HG03196 (cell line): ENCODE data around the gene DAGLA.

Source experiments
- ATAC-seq: cut with Tn5 transposase; IDR thresholded peaks from one replicate; pipeline ENCODE4 v1.9.1; 2021; ENCODE audit not compliant: unreplicated experiment

The DAGLA gene

GRCh38 chr11:61760946-61761345, 80.8 kb downstream of the DAGLA start:
- no peak for ATAC-seq

GRCh38 chr11:61761440-61762222, 81.4 kb downstream of the DAGLA start:
- ATAC-seq: no peak

- no peak for ATAC-seq
Observed at GRCh38 chr11:61762223-61762615, 82.0 kb downstream of the DAGLA start.

DNA sequence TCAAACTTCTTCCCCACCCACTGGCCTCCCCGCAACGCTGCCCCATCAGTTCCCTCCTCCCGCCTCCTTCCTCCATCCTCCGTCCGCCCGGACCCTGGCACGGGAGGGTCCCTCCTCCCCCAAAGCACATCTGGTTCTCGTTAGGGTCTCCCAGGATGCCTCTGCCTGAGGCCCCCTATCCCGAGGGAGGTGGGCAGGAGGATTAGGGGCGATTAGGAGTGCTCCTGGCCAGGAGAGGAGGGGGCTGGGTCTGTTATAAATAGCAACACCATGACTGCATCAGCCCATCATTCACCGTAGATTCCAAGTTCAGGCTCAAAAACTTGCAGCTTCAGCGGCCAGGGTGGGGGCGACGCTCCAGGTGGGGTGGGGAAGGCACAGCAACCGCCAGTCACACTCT, 82.6 kb downstream of the DAGLA start:
- ATAC-seq: no peak

GRCh38 chr11:61763930-61764605, 83.9 kb downstream of the DAGLA start:
- no peak for ATAC-seq

- no peak for ATAC-seq
Observed at GRCh38 chr11:61764606-61765260, 84.5 kb downstream of the DAGLA start.

GRCh38 chr11:61765550-61766253, 85.5 kb downstream of the DAGLA start:
- ATAC-seq: no peak

DNA sequence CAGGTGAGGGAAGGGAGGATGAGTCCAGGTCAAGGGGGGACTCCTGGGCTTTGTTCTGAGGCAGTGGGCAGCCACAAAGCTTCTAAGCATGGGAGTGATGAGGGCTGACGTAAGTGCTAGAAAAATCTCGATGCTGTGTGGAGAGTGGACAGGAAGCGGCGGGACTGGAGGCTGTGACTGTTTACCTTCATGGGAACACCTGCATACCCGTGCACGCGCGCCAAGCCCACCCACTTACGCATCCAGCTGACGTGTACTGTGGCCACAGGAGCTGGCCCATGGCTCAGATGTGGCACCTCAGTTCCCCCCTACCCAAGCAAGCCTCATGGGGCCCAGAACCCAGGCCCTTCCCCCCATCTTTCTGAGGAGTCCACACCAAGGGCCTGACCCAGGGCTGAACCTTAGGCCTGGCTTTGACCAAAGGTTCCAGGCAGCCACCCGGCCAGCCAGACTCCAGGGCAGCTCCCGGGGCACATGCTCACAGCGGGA, 86.2 kb downstream of the DAGLA start:
- ATAC-seq: no peak

DNA sequence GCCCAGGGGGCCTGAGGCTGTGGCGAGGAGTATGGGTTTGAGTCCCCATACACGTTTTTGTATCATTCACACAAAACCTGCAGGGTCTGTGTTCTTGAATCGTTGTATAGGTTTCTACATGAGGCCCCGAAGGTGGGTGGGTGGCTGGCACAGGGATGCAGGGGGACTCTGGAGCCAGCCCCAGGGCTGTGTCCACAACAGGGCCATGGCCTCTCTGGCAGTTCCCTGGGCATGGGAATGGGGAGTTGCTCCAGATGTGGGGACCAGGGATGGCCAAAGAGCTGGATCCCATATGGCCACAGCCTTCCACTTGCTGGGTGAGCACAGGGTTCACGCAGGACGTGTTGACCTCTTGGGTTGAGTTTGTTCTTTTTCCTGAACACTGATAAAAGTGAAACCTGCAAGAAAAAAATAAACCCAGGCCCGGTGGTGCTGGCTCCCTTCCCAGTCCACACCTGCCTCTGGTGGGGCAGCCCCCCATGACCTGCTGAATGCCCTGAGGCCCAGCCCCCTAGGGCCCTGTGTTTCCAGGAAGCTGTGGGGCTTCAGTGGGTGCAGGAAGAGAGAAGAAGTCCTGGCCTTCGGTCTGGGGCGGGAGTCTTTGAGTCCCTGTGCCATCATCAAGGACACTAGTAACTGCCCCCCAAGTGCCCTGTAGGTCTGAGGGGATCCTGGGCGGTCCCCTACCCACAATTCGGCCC, 88.3 kb downstream of the DAGLA start:
- ATAC-seq: no peak

- no peak for ATAC-seq
Observed at GRCh38 chr11:61769169-61769920, 89.2 kb downstream of the DAGLA start.

DNA sequence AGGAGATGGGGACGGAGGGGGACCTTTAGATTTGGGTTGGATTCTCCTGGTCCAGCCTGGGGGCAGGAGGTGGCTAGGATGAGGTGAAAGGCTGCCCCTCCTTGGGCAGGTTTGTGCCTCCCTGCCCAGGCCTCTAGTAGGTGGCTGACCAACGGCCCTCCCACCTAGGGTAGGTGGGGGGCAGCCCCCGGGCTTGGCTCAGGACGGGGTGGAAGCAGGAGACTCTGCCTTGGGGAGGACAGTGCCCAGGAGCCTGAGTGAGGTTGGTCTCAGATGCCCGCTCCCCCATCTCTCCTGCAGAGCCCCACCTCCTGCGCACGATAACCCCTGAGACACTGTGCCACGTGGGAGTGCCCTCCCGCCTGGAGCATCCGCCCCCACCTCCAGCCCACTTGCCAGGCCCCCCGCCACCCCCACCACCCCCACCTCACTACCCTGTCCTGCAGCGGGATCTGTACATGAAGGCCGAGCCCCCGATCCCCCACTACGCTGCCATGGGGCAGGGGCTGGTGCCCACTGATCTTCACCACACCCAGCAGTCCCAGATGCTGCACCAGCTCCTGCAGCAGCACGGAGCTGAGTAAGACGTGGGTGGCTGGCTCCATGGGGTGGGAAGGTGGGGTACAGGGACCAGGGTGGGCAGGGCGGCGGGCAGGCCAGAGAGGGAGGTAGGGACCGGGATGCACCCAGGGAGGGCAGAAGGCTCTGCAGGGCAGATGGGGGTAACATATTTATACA, 89.9 kb downstream of the DAGLA start:
- ATAC-seq: no peak

GRCh38 chr11:61771195-61771894, 91.2 kb downstream of the DAGLA start:
- no peak for ATAC-seq

GRCh38 chr11:61771985-61772455, 91.8 kb downstream of the DAGLA start:
- no peak for ATAC-seq

DNA sequence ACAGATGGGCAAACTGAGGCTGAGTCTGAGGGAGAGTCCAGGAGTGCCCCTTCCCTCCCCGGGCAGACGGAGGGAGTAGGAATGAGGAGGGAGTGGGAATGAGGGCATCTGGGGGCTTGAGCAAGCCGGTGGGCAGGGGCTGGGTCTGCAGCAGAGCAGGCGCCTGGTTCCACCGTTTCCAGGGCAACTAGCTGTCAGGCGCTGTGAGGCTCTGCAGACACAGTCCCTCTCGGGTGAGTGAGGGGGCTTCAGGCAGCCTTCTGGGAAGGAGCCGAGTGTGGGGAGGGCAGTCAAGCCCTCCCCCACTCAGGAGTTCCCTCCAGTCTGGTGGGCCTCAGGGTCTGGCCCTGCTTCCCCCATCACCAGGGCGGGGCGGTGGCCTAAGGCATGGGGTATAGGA, 93.2 kb downstream of the DAGLA start:
- ATAC-seq: no peak

GRCh38 chr11:61773809-61774208, 93.6 kb downstream of the DAGLA start:
- no peak for ATAC-seq

DNA sequence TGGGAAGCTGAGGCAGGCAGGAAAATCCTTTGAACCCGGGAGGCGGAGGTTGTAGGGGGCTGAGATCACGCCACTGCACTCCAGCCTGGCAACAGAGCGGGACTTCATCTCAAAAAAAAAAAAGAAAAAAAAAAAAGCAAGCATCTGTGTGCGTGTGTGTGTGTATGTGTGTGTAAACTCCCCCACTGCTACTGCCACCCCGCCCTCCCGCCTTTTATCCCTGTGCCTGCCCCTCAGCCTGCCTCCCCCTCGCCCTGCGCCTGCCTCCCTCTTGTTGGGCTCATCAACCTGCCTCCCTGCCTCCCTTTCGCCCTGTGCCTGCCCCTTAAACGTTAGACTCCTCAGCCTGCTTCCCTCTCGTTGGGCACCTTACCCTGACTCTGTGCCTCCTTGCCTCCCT, 94.2 kb downstream of the DAGLA start:
- no peak for ATAC-seq

- ATAC-seq: no peak
Observed at GRCh38 chr11:61775106-61775505, 94.9 kb downstream of the DAGLA start.
